Measurements from ENCODE around the gene RUFY4. TPM values are rescaled to one million over a fixed set of nuclear protein-coding genes. Genes with fewer than 3 reads are reported as not detected.
"Not testable (repeated sequence)": the region's sequence is repeated elsewhere in the genome, so short reads cannot be mapped to it uniquely, and the experiment has no call there.

RUFY4 gene
- polyA plus RNA-seq, 1 donor from 2014 or later: 0.25 TPM

GRCh38 chr2:218036371-218036770 lies 32.7 kb upstream of the RUFY4 start:
- H3K4me1 Mint-ChIP-seq: peaks cover 0 to 5% (median 4%) of the 10 kb centered on the region in 3 donors
- peaks cover 7% of the 10 kb centered on the region for H3K27me3 Mint-ChIP-seq
- H3K36me3 Mint-ChIP-seq: no peaks in the 10 kb centered on the region
- H3K4me3 Mint-ChIP-seq: no peak overlapping the region
- peaks cover 0 to 2% (median 0%) of the 10 kb centered on the region in 3 donors for H3K9me3 Mint-ChIP-seq
- no peak overlapping the region for H3K27ac Mint-ChIP-seq

DNA sequence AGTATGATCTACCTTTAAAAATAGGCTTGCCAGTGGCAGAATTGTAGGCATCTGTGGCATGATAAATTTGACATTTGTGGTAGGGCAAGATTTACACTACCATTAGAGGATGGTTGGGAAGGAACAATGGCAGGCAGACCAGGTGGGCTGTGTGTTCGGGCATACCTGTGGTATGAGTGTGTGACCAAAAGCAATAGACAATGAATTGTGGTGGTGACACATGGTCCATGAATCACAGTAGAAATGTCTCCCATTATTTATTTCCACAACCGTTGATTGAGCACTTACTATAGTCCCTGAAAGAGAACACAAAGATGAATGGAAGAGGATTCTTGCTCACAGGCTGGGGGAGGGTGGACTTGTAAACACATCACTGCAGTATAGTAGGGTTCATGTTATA lies 29.9 kb upstream of the RUFY4 start:
- peaks cover 10% of the 10 kb centered on the region for H3K27me3 Mint-ChIP-seq
- peaks cover 0 to 5% (median 4%) of the 10 kb centered on the region in 3 donors for H3K4me1 Mint-ChIP-seq
- H3K4me3 Mint-ChIP-seq: no peak overlapping the region
- peaks cover 2 to 4% (median 3%) of the 10 kb centered on the region in 3 donors for H3K9me3 Mint-ChIP-seq
- H3K27ac Mint-ChIP-seq: no peak overlapping the region
- H3K36me3 Mint-ChIP-seq: no peaks in the 10 kb centered on the region

- no peak overlapping the region for H3K4me3 Mint-ChIP-seq
- H3K27me3 Mint-ChIP-seq: peaks cover 10% of the 10 kb centered on the region
- H3K36me3 Mint-ChIP-seq: no peaks in the 10 kb centered on the region
- peaks cover 3 to 9% (median 7%) of the 10 kb centered on the region in 3 donors for H3K9me3 Mint-ChIP-seq
- H3K4me1 Mint-ChIP-seq: peaks cover 0 to 2% (median under 1%) of the 10 kb centered on the region in 3 donors
- no peak overlapping the region for H3K27ac Mint-ChIP-seq
Observed at GRCh38 chr2:218040883-218041282, 28.2 kb upstream of the RUFY4 start.

DNA sequence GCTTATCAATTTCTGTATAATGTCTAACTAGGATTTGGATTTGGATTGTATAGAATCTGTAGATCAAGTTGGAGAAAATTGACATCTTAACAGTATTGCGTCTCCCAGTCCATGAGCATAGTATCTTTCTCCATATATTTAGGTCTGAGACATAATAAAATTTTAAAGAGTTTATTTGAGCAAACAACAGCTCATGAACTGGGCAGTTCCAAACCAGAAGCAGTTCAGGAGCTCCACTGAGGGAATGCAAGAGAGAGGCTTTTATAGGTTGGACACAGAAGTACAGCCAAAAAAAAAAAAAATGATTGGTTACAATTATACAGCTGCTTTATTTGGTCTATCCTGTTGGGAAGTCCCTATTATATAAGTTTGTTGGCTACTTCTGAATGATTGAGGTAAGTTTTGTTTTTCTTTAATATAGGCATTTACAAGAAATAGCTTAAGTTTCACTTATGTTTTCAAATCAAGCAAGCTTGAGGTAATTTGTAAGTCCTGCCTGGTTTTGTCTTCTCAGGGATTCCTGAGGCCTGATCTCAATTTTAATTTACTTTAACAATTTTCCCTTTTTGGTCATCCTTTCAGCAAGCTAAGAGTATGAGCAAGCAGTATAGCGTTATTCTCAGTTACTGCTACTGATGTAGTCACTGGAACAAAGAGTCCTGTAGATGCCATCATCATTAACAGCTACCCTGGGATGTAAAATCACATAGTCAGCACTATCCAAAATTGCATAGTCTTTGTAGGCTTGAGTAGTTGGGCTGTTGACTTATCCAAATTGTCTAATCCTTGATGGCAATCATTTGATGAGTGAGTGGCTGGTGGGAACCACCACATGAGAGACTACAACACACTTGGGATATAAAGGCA lies 27.5 kb upstream of the RUFY4 start:
- H3K27ac Mint-ChIP-seq: no peak overlapping the region

DNA sequence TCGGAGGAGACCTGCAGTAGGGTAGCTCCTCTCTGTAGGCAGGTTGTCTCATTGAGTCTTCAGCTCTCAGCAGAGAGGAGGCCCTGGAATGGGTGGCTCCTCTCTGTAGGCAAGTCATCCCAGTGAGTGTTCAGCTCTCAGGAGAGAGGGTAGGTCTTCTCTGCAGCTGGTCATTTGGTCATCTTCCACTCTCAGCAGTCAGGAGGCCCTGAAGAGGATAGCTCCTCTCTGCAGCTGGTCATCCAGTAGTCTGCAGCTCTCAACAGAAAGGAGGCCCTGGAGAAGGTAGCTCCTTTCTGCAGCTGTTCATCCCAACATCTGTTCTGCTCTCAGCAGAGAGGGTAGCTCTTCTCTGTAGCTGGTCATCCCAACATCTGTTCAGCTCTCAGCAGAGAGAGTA lies 26.0 kb upstream of the RUFY4 start:
- Mint-ChIP-seq H3K4me1 (peaks cover 0 to 11% (median 8%) of the 10 kb centered on the region in 3 donors), H3K27me3 (peaks cover 10% of the 10 kb centered on the region), H3K4me3 (no peak overlapping the region), H3K9me3 (peaks cover 3 to 9% (median 7%) of the 10 kb centered on the region in 3 donors), H3K27ac (no peak overlapping the region), H3K36me3 (no peaks in the 10 kb centered on the region)

More for the DNA sequence above, 27.5 kb upstream of the RUFY4 start:
- peaks cover 3 to 9% (median 7%) of the 10 kb centered on the region in 3 donors for H3K9me3 Mint-ChIP-seq
- peaks cover 0 to 7% (median 7%) of the 10 kb centered on the region in 3 donors for H3K4me1 Mint-ChIP-seq
- H3K27me3 Mint-ChIP-seq: peaks cover 11% of the 10 kb centered on the region
- H3K4me3 Mint-ChIP-seq: no peak overlapping the region
- H3K36me3 Mint-ChIP-seq: no peaks in the 10 kb centered on the region

- H3K4me1 Mint-ChIP-seq: peaks cover 0 to 17% (median 11%) of the 10 kb centered on the region in 3 donors
- H3K36me3 Mint-ChIP-seq: no peaks in the 10 kb centered on the region
- H3K27me3 Mint-ChIP-seq: peaks cover 10% of the 10 kb centered on the region
- H3K9me3 Mint-ChIP-seq: peaks cover 3 to 10% (median 7%) of the 10 kb centered on the region in 3 donors
- H3K27ac Mint-ChIP-seq: no peak overlapping the region
- no peak overlapping the region for H3K4me3 Mint-ChIP-seq
Observed at GRCh38 chr2:218043701-218044109, 25.3 kb upstream of the RUFY4 start.

DNA sequence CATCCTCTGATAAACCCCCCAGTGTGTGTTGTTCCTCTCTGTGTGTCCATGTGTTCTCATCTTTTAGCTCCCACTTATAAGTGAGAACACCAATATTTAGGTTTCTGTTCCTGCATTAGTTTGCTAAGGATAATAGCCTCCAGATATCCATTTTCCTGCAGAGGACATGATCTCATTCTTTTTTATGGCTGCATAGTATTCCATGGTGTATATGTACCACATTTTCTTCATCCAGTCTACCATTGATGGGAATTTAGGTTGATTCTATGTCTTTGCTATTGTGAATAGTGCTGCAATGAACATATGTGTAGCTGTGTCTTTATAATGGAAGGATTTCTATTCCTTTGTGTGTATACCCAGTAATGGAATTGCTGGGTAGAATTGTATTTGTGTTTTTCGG lies 24.5 kb upstream of the RUFY4 start:
- H3K4me3 Mint-ChIP-seq, H3K27ac Mint-ChIP-seq, H3K36me3 Mint-ChIP-seq, H3K27me3 Mint-ChIP-seq: not testable (repeated sequence)
- peaks cover 4 to 15% (median 4%) of the 10 kb centered on the region in 3 donors for H3K9me3 Mint-ChIP-seq
- H3K4me1 Mint-ChIP-seq: peaks cover 0 to 17% (median 11%) of the 10 kb centered on the region in 3 donors

- Mint-ChIP-seq H3K27me3 (peaks cover 11% of the 10 kb centered on the region), H3K9me3 (peaks cover 12 to 17% (median 12%) of the 10 kb centered on the region in 3 donors), H3K4me1 (peaks cover 0 to 17% (median 11%) of the 10 kb centered on the region in 3 donors), H3K36me3 (peaks cover 2% of the 10 kb centered on the region), H3K4me3 (peak overlapping the region in 1 of 4 donors; percentile 10), H3K27ac (no peak overlapping the region)
Observed at GRCh38 chr2:218046238-218046637, 22.8 kb upstream of the RUFY4 start.

GRCh38 chr2:218047536-218048225 lies 21.4 kb upstream of the RUFY4 start:
- peaks cover 11% of the 10 kb centered on the region for H3K27me3 Mint-ChIP-seq
- H3K27ac Mint-ChIP-seq: no peak overlapping the region
- H3K4me3 Mint-ChIP-seq: no peak overlapping the region
- peaks cover 0 to 17% (median 9%) of the 10 kb centered on the region in 3 donors for H3K4me1 Mint-ChIP-seq
- peaks cover 9 to 15% (median 15%) of the 10 kb centered on the region in 3 donors for H3K9me3 Mint-ChIP-seq
- H3K36me3 Mint-ChIP-seq: peaks cover 2% of the 10 kb centered on the region

DNA sequence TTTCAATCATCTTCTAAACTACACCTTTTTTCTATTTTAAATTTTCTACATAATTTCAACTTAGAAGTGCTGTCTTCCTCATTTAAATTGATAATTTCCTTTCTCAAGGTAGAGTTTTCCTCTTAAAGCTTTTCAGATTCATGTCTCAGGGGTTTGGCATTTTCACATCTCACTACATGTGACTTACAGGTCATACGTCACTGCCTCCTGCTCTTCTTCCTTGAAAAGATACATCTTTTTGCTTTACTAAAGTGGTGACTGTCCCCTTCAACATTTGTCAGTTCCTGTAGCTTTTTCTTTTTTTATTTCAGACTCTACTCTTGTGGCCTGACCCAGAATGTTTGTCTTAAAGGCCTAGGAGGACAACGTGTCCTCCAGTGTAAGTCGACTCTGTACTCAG lies 17.1 kb upstream of the RUFY4 start:
- Mint-ChIP-seq H3K4me3 (no peak overlapping the region), H3K27ac (no peak overlapping the region), H3K4me1 (peaks cover 0 to 10% (median 3%) of the 10 kb centered on the region in 3 donors), H3K27me3 (peaks cover 15% of the 10 kb centered on the region), H3K9me3 (peaks cover 8 to 10% (median 9%) of the 10 kb centered on the region in 3 donors), H3K36me3 (peaks cover 3% of the 10 kb centered on the region)

GRCh38 chr2:218059289-218059688 lies 9.8 kb upstream of the RUFY4 start:
- Mint-ChIP-seq H3K4me3 (no peak overlapping the region), H3K27me3 (peaks cover 15% of the 10 kb centered on the region), H3K4me1 (peaks cover 5 to 11% (median 10%) of the 10 kb centered on the region in 3 donors), H3K36me3 (peaks cover 2% of the 10 kb centered on the region), H3K27ac (no peak overlapping the region), H3K9me3 (no peaks in the 10 kb centered on the region)

GRCh38 chr2:218060118-218060517 lies 8.9 kb upstream of the RUFY4 start:
- peaks cover 2% of the 10 kb centered on the region for H3K36me3 Mint-ChIP-seq
- no peaks in the 10 kb centered on the region for H3K9me3 Mint-ChIP-seq
- peaks cover 15% of the 10 kb centered on the region for H3K27me3 Mint-ChIP-seq
- peaks cover 5 to 11% (median 10%) of the 10 kb centered on the region in 3 donors for H3K4me1 Mint-ChIP-seq
- H3K4me3 Mint-ChIP-seq: no peak overlapping the region
- no peak overlapping the region for H3K27ac Mint-ChIP-seq

- Mint-ChIP-seq H3K27ac (no peak overlapping the region), H3K36me3 (peaks cover 2% of the 10 kb centered on the region), H3K4me3 (no peak overlapping the region), H3K9me3 (no peaks in the 10 kb centered on the region), H3K27me3 (peaks cover 10% of the 10 kb centered on the region), H3K4me1 (peaks cover 5 to 11% (median 10%) of the 10 kb centered on the region in 3 donors)
Observed at GRCh38 chr2:218060950-218061660, 7.9 kb upstream of the RUFY4 start.

GRCh38 chr2:218063486-218063885 lies 5.6 kb upstream of the RUFY4 start:
- no peaks in the 10 kb centered on the region for H3K9me3 Mint-ChIP-seq
- H3K27ac Mint-ChIP-seq: no peak overlapping the region
- H3K36me3 Mint-ChIP-seq: no peaks in the 10 kb centered on the region
- H3K4me1 Mint-ChIP-seq: peaks cover 5 to 11% (median 10%) of the 10 kb centered on the region in 3 donors
- peak overlapping the region in 2 of 4 donors; percentile 33 to 52 for H3K4me3 Mint-ChIP-seq
- H3K27me3 Mint-ChIP-seq: peaks cover 7% of the 10 kb centered on the region
